Measurements from ENCODE around the gene PRTFDC1.
"Not testable (repeated sequence)": the region's sequence is repeated elsewhere in the genome, so short reads cannot be mapped to it uniquely, and the experiment has no call there.

PRTFDC1 gene

DNA sequence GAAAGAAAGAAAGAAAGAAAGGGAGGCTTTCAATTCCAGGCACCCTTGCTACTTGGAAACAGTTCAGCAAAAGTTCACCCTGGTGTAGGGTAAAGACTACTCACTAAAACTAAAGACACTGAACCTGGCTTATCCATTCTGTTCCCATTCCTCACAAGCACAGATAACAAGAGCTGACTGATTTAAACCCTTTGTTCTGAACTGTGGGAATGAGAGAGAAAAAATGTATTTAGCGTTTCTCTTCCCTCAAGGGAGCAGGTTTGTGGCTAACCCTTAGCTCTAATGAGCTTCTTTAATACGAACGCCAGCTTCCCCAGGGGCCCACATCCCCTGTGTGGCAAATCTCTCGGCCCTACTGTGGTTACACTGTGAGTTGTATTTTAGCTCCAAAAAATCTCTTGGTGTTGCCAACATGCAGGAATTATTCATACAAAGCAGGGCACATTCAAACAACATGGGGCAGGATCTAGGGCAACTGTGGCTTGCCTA lies 23.3 kb downstream of the PRTFDC1 start:
- no peak for DNase-seq

DNA sequence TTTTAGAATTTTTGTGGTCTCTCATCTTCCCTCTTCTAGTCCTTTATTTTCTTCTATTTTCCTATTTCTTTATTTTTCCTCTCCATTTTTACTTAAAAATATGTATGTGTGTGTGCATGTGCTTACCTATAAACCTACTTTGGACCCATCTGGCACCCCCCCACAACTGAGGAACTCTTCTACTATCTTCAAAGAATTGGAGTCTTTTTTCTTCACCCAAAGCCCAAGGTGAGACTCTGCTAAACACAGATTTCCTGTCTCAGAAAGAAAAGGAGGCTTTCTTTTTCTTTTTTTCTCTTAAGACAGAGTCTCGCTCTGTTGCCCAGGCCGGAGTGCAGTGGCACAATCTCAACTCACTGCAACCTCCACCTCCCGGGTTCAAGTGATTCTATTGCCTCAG lies 24.2 kb downstream of the PRTFDC1 start:
- DNase-seq = no peak

DNA sequence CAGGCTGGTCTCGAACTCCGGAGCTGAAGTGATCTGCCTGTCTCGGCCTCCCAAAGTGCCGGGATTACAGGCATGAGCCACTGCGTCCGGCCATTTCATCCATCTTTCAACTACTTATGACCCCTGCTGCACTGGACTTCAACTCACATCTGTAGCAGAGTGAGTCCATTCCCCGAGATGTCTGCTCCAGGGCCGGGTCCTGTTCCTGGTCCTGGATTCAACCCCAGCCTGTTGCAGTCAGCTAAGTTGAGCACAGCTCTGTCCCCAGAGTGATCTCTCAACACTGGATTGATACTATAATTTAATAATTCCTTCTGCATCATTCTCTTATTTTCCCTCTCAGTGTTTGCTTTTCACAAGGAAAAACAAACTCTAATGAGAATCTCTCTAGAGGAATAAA lies 25.8 kb downstream of the PRTFDC1 start:
- DNase-seq = no peak

DNA sequence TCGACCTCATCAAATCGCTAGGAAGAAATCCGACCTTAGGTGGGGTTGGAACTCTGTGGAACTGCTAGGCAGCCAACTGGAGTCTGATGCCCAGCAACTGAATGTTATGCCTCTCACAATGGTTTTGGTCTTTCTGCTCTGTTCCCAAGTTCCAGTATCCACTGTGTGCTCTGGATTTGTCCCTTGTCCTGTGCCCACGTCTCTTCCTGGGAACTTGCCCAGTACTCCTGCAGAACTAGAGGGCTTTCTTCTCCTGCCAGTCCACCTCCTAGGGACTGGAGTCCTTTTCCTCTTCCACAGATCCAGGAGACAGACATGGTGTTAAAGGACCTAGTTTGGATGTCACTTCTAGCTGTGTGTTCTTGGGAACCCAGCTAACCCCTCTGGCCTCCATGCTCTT lies 26.6 kb downstream of the PRTFDC1 start:
- DNase-seq = no peak

DNA sequence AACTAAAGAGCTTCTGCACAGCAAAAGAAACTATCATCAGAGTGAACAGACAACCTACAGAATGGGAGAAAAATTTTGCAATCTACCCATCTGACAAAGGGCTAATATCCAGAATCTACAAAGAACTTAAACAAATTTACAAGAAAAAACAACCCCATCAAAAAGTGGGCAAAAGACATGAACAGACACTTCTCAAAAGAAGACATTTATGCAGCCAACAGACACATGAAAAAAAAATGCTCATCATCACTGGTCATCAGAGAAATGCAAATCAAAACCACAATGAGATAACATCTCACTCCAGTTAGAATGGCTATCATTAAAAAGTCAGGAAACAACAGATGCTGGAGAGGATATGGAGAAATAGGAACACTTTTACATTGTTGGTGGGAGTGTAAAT lies 27.9 kb downstream of the PRTFDC1 start:
- DNase-seq = not testable (repeated sequence)

DNA sequence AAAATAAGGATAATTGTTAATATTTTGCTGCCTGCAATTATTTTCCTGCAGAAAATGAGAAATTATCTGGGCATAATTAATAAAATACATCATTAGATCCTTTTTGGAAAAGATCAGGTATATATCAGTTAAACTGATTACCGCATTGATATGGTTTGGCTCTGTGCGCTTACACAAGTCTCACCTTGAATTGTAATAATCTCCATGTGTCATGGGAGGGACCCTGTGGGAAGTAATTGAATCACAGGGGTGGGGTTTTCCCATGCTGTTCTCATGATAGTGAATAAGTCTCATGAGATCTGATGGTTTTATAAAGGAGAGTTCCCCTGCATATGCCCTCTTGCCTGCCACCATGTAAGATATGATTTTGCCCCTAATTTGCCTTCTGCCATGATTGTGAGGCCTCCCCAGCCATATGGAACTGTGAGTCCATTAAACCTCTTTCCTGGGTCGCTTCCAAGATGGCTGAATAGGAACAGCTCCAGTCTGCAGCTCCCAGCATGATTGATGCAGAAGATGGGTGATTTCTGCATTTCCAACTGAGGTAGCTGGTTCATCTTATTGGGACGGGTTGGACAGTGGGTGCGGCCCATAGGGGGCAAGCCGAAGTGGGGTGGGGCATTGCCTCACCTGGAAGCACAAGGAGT lies 30.1 kb downstream of the PRTFDC1 start:
- peak; percentile 60 for DNase-seq

DNA sequence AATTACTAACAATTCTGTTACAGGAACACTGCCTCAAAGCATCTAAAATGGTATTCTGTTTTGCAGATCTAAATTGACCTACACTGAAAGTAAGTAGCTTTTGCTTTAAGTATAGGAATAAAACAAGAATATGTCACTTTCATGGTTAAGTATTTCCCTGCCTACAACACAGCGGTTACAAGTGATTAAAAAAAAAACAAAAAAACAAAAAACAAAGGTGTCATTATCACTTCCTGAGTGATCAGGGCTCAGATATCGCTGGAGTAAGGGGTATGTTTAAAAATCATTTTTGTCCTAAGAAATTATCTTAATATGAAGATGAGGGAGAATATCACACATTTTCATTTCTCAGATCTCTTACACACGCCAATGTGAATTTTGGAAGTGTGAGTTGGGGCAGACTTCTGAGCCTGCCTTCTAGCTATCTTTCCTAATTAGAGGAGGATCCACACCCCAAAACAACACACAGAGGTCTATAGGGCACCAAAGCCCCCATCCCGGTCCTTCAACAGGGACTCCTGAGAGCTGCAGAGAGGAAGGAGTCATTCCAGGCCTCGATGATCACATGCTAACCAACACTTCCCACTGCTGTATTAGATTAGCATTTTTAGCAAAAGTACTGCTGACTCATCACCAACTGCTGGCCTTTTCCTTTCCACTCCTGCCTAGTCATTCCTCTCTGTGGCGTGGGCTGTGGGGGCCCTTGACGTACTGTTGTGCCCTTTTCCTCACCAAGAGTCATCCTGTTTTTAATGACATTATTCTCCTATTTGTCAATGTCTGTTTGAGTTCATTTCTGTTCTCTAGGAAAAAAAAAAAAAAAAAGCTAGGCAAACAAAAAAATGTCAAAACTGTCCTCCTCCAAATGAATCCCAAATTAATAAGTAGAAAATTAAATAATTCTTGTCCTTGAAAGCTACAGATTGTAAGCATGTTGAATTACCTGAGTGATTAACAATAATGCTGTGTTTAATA lies 31.2 kb downstream of the PRTFDC1 start:
- peak; percentile 81 for DNase-seq

DNA sequence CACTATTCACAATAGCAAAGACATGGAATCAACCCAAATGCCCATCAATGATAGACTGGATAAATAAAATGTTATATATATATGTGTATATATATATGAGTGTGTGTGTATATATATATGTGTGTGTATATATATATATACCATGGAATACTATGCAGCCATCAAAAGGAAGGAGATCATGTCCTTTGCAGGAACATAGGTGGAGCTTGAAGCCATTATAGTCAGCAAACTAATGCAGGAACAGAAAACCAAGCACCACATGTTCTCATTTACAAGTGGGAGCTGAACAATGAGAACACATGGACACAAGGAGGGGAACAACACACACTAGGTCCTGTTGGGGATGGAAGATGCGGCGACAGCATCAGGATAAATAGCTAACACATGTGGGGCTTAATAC lies 32.2 kb downstream of the PRTFDC1 start:
- DNase-seq = not testable (repeated sequence)

DNA sequence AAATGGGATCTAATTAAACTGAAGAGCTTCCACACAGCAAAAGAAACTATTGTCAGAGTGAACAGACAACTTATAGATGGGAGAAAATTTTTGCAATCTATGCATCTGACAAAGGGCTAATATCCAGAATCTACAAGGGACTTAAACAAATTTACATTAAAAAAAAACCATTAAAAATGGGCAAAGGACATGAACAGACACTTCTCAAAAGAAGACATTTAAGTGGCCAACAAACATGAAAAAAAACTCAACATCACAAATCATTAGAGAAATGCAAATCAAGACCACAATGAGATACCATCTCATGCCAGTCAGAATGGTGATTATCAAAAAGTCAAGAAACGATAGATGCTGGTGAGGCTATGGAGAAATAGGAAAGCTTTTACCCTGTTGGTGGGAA lies 32.8 kb downstream of the PRTFDC1 start:
- DNase-seq = not testable (repeated sequence)

DNA sequence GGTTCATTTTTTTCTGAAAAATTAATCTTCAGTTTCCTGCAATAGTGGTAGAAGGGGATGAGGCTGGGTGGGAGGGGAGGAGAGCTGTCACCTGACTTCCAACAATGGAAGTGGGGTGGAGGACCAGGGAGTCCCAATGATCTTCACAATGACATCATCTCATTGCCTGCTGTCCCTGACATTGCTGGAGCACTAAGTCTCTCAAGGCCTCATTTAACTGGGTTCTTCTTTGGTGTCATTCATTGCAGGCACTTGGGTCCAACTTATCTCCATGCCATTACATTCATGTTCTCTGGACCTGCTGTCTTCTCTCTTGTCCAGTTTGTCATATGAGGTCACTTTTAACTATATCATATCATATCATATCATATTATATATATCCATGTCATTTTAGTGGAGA lies 34.4 kb downstream of the PRTFDC1 start:
- no peak for DNase-seq

DNA sequence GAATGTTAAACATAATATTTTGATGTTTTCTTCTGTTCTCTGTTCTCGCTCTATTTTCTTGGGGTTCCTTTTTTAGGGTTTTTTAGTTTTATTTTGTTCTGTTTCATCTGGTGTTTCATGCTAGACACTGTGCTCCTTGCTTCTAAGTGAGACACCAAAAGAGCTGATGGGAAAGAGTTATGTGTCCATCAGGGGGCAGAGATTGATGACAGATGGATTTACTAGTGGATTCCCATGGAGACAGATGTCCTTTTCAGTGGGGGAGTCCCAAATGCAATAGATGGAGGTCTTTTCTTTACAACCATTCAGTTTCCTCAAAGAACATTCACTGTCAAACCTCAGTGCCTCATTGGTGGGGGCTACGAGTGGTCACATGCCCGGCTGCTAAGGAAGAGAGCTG lies 34.9 kb downstream of the PRTFDC1 start:
- DNase-seq = no peak

DNA sequence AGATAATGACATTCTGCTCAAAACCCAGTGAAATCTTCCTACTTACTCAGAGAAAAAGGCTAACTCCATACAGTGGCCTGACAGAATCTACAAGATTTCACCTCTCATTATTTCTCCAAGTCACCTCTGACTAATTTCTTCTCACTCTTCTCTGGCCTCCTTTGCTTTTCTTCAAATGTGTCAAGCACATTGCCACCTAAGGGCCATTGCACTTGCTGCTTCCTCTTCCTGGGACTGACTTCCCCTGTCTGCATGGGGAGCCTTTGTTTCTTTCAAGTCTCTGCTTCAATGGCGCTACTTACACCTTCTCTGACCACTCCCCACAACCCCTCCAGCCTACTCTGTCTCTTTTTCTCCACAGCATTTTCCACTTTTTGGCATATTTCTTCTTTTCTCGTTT lies 36.0 kb downstream of the PRTFDC1 start:
- no peak for DNase-seq

DNA sequence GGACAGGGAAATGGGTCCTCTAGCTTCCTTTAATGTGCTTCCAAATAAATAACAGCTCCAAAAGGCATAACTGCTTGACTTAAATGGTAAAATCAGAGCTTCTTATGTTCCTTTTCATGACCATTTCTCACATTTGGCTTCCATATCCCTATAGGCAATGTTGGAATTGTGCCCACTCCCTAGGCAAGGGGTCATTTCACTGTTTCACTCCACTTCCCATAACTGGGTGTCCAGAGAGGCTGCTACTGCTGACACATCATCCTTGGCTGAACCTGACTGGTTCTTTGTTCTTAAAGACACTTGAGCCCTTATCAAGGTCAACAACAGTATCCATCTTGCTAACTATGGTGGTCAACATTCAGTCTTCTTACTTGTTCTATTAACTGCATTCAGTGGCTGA lies 37.1 kb downstream of the PRTFDC1 start:
- no peak for DNase-seq

DNA sequence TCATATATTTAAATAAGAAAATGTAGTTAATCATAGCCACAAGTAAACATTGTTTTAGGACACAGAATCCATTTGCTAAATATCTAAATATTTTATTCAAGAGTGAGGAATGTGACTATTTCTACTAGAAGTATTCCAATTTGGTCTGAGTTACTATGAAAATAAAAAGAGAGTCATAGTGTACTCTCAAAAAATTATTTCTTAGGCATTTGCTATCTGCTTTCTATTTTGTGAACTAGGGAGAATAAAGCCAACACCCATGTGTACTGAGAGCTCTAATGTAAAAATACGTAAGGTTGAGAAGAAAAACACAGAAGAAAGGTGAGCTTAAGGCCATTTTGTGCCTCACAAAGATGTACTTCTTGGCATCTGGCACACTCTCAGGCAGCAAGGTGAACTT lies 38.3 kb downstream of the PRTFDC1 start:
- DNase-seq = no peak

DNA sequence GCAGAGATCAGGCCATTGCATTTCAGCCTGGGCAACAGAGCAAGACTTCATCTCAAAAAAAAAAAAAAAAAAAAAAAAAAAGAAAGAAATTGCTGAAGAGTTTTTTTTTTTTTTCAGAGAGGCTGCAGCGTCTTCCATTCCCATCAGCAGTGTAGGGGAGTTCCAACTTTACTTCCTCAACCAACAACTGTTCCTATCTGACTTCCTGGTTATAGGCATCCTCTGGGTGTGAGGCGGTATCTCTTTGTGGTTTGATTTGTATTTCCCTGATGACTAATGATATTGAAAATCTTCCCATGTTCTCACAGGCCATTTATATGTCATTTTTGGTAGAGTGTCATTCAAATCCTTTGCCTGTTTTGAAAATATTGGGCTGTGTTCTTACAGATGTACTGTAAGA lies 40.2 kb downstream of the PRTFDC1 start:
- no peak for DNase-seq

DNA sequence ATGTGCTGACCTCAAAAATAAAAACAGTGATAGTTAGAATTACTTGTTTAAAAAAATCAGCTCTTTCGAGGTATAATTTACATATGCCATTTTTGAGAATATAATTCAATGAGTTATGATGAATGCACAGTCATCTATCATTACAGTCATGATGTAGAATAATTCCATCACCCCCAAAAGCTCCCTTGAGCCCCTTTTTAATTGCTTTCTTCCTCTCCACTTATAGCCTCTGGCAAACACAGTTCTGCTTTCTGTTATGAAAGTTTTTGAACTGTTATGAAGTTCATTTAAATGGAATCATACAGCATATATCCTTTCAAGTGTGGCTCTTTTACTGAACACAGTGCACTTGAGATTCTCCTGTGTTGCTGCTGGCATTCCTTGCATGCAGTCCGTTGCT lies 41.4 kb downstream of the PRTFDC1 start:
- no peak for DNase-seq

DNA sequence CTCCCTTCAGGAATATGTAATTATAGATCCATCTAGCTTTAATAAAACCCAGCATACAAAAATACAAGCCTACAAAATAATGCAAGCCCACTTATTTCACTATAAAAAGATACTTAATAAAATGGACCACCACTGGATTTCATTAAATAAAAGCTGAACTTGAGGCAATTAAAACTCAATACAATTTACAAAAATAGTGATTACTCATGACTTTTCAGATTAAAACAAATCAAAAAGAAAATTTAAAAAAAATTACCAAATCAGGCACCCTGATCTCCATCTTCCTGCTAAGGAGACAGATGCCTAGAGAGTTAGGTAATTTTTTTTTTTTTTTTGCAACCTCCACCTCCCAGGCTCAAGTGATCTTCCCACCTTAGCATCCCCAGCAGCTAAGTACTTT lies 41.8 kb downstream of the PRTFDC1 start:
- DNase-seq = no peak

DNA sequence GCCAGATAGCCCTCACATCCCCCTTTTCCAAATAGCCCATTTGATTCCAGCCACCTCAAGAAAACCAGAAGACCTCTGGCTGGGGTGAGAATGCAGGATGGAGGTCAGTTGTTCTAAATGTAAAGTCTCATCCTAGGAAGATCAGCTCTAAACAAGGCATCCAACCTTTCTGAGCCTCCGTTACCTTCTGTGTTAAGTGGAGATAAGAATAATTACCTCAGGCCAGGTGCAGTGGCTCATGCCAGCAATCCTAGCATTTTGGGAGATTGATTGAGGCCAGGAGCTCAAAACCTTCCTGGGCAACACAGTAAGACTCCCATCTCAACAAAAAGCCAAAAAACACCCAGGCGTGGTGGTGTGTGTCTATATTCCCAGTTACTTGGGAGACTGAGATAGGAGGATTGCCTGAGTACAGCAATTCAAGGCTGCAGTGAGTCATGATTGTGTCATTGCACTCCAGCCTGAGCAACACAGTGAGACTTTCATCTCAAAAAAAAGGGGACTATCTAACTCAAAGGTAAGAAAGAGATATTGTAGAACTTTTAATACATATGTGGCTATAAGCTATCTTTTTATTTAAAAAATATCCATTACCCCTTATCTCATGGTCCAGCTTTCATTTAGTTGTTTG lies 43.5 kb downstream of the PRTFDC1 start:
- peak; percentile 27 for DNase-seq

DNA sequence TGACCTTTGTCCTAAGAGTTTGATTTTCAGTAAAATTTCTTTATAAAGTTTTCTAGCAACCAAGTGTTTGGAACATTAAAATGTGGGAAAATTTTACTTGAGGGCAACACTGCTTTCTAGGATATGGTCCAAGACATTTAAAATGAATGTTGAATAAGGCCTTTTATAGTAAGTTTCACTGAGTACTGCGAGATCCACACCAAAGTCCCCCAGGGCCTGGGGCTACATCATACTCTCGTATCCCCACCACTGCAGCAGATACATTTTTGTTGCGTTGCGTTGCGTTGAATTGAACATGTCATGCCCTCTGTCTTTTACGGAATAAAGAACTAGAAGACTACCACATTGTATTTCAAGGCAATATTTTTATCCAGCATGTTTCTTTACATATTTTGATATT lies 44.5 kb downstream of the PRTFDC1 start:
- DNase-seq = no peak

DNA sequence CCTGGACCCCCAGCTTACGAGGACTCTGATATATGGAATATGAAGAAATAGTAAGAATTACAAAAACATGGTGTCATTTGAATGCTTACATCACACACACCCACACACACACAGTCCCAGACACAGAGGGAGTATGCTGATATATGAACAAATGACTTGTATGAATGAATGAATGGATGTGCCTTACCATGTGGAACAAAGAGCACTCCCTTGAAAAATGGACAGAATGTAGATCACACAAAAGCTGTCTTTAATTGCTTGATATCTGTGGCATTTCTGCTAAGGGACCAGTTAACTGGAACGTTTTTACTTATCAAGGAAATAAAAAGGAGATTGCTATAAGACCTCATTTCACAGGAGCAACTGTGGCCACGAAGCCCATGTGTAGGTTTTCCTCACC lies 46.0 kb downstream of the PRTFDC1 start:
- no peak for DNase-seq

DNA sequence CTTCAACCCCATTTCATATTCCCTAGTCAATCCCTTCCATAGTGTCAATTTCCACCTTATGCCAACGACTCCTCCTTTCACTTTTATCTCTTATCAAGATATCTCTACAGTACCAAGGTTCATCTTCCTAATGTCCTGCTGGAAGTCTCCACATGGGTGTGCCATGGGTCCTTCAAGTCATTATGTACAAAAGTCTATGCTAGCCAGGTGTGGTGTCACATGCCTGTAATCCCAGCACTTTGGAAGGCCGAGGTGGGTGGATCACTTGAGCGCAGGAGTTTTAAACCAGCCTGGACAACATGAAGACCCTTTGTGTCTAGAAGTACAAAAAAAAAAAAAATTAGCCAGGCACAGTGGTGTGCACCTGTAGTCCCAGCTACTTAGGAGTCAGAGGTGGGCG lies 47.6 kb downstream of the PRTFDC1 start:
- no peak for DNase-seq

DNA sequence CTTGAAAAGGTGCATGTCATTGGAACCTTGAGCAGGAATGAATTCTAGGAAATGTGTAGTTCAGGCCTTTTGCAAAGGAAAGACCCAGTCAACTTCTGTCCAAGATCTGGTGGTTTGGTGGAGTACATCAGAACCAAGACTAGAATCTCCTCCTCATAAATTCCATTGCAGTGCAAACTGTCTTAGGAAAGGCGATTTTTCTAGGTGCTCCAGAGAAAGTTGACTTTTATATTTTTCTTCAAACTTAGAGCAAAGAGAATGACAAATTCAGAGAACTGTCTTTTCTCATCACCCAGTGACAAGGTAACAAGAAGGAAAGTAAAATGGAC lies 50.0 kb downstream of the PRTFDC1 start:
- DNase-seq = no peak

DNA sequence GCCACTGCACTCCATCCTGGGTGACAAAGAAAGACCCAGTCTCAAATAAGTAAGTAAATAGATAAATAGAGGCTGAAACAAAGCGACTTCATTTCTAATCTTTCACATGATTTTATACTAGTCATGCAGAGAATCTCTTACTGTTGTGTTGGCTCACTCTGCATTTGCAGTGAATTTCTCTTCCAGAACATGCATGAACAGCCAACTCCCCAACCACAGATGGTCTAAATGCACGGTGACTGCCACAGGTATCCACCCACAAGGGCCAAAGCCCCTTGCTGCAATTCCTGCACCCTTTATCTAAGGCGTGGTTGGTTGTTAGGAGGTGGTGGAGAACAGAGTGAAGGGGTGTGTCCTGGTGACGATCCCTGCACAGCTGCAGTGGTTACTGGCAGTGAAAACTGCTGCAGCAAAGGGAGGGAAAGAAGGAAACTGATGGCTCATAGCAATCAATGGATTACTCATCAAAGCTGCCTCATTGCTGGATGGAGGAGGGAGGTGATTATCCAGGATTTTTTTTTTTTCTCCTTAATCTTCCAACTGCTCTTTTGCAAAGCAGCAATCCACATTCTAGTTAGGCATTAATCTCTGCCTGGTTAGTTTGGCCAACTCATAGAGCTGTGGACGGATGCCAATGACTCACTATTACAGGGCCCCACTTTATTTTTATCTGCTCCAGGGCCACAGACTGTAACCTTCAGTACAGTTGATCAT lies 50.6 kb downstream of the PRTFDC1 start:
- DNase-seq = peak; percentile 12

Data from stimulated activated CD4-positive, alpha-beta T cell treated with anti-CD3 and anti-CD28 coated beads, Interleukin-4, amount 100 ng/mL, for 24 hours (primary cell).